Measurements from ENCODE around the gene CTNNA1. TPM values are rescaled to one million over a fixed set of nuclear protein-coding genes. Genes with fewer than 3 reads are reported as not detected.
A peak's percentile ranks its signal among the peaks of the same experiment; 100 is the strongest.

CTNNA1 gene
- total RNA-seq, 1 donor from 2014 or later, result 310 TPM

DNA sequence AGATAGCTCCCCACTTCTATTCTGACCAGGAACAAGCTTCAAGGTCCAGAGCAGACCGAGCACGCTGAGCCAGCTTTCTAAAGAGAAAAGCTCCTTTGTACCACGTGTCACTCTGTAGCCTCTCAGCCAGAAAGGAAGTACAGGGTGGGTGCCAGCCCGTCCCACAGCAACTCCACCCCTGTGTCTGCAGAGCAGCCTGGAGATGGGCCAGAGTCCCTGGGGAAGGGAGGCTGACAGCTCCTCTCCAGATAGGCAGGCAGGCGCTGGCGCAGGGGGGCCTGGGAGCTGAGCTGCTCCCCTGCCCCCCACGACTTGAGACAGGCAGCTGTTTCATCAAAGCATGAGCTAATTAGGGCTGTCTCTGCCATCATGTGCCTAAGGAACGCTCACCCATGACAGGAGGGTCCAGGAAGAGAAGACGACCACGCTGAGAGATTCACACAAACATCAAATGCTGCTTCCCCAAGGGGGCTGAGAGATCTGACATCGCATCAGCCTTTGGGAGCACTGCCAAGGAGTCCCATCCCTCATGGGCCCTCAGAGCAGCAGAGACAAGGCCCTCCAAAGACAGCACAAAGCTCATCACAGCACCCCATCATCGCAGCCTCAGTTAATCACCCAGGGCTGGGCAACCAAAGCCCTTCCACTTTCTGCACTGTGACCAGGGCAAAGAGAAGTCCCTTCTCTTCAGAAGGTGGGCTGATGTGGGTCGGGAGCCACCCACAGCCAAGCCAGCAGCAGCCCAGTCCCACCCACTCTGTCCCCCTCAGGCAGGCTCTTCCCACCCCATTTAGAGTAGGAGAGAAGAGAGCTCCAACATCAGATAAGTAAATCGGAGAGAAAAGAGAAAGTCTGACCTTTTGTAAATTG is 200.4 kb downstream of the CTNNA1 start:
- TF ChIP-seq, protein P1, sequence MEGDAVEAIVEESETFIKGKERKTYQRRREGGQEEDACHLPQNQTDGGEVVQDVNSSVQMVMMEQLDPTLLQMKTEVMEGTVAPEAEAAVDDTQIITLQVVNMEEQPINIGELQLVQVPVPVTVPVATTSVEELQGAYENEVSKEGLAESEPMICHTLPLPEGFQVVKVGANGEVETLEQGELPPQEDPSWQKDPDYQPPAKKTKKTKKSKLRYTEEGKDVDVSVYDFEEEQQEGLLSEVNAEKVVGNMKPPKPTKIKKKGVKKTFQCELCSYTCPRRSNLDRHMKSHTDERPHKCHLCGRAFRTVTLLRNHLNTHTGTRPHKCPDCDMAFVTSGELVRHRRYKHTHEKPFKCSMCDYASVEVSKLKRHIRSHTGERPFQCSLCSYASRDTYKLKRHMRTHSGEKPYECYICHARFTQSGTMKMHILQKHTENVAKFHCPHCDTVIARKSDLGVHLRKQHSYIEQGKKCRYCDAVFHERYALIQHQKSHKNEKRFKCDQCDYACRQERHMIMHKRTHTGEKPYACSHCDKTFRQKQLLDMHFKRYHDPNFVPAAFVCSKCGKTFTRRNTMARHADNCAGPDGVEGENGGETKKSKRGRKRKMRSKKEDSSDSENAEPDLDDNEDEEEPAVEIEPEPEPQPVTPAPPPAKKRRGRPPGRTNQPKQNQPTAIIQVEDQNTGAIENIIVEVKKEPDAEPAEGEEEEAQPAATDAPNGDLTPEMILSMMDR (IDR thresholded peaks at IDR 0.05), result no peak
- H3K4me1 ChIP-seq, result peaks cover 32 to 52% of the 10 kb centered on the region in 2 donors
- H3K27ac ChIP-seq, result peak overlapping the region; percentile 76 to 79
- H3K9me3 ChIP-seq, result no peaks in the 10 kb centered on the region
- no peaks in the 10 kb centered on the region for H3K27me3 ChIP-seq
- intact Hi-C loops (cut with DNase I), result loop anchor here (2.0 kb wide), 1 partner anchor 75 kb away; no protein-coding TSS in a partner anchor
- peak overlapping the region in 1 of 2 donors; percentile 16 for H3K4me3 ChIP-seq
- DNase-seq (ENCODE audit: low spot score in 2 of 2), result peak; percentile 36 to 85
- no peaks in the 10 kb centered on the region for H3K36me3 ChIP-seq

DNA sequence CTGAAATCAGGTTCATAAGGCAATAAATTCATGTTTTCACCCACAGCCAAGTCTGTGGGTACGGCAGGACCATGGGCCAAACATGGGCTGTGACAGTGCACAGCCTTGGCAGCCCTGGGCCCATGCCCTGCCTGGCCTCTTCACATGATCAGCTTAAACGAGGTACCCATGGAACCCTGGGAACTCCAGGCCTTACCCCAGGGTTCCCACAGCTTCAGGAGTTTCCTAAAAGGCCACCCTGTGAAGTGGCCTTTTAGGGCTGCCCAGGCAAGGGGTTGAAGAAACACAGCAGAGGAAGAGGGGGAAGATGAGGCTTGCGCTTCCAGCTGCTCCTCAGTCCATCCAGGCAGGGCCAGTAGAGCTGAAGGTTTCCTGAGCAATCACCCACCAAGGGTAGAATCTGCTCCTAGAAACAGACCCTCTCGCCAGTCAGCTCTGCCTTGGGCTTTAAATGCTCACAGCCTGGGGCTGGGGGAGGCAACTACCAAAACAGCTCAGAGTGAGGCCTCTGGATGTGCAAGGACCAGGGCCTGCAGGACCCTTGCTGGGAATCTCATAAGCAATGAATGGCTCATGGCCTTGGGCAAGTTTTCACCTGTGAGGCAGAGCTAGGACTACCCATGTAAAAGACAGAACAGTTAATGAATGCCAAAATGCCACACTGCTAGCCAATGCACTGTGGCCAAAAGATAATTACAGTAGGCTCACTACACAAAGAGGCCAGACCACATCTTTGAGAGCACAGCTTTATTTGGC is 201.2 kb downstream of the CTNNA1 start:
- TF ChIP-seq, protein P1 (IDR thresholded peaks at IDR 0.05), result no peak
- H3K36me3 ChIP-seq, result no peaks in the 10 kb centered on the region
- no peaks in the 10 kb centered on the region for H3K27me3 ChIP-seq
- peaks cover 32 to 47% of the 10 kb centered on the region in 2 donors for H3K4me1 ChIP-seq
- H3K27ac ChIP-seq, result peak overlapping the region; percentile 76 to 79
- intact Hi-C loops (cut with DNase I), result loop anchor here (2.0 kb wide), 1 partner anchor 74 kb away; no protein-coding TSS in a partner anchor
- no peak overlapping the region for H3K4me3 ChIP-seq
- H3K9me3 ChIP-seq, result no peaks in the 10 kb centered on the region
- DNase-seq (ENCODE audit: low spot score in 2 of 2), result peak in 1 of 2 donors; percentile 62

DNA sequence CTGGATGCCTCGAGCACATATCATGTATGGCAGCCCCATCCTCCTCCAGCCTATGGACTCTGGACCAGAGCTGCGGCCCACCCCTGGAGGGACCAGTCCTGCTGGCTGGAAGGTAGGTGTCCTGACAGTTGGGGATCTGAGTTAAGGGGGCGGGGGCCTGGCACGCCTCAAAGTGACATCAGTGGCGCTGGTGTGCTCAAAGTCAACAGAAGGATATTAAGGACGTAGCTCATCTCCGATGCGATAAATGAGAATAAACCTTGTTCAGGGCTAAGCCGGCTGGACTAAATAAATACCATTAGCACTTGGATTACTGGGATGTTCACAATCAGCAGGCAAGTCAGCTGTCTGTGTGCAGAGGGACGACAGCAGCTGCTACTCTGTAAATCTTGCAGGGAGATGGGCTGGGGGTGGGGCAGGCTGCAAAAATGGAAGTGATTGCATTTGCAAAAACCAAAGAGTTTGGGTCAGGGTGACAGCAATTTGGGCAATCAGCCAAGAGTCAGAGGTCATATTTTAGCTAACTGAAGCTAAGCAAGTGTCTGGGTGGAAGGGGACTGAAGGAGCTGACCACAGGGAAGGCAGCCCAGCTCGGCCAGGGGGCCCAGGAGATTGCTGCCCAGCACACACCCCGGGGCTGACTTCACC is 201.9 kb downstream of the CTNNA1 start:
- H3K36me3 ChIP-seq, result no peaks in the 10 kb centered on the region
- TF ChIP-seq, protein P1 (IDR thresholded peaks at IDR 0.05), result no peak
- intact Hi-C loops (cut with DNase I), result loop anchor here (2.0 kb wide), 1 partner anchor 74 kb away; no protein-coding TSS in a partner anchor
- no peaks in the 10 kb centered on the region for H3K27me3 ChIP-seq
- DNase-seq (ENCODE audit: low spot score in 2 of 2), result peak in 1 of 2 donors; percentile 62
- peak overlapping the region; percentile 76 to 79 for H3K27ac ChIP-seq
- H3K9me3 ChIP-seq, result no peaks in the 10 kb centered on the region
- peaks cover 30 to 40% of the 10 kb centered on the region in 2 donors for H3K4me1 ChIP-seq
- H3K4me3 ChIP-seq, result no peak overlapping the region

DNA sequence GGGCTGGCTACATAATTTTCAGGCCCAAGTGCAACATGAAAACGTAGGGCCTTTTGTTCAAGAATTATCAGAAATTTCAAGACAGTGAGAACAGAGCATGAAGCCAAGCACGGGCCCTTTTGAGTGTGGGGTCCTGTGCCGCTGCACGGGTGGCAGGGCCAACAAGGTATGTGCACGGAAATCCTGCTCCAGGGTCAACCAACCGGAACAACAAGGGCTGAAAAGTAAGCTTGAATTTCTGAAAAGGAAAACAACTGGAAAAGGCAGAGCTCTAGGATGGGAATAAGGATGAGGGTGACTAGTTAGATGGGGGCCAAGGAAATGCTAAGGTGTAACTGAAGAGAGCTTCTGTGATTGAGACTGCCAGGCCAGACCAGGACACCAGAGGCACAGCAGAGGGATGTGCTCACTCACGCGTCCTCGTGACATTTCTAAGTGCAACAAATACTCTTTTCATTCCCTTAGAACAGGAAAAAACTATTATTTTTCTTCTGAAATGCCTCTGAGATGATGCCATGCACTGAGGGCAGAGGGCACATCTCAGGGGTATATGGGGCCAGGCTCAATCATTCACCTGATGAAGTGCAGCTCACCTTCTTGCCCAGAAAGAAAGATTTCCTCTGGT is 202.6 kb downstream of the CTNNA1 start:
- Histone ChIP-seq H3K36me3 (no peaks in the 10 kb centered on the region), H3K27me3 (no peaks in the 10 kb centered on the region), H3K9me3 (no peaks in the 10 kb centered on the region), H3K27ac (no peak overlapping the region), H3K4me3 (no peak overlapping the region), H3K4me1 (peaks cover 25 to 33% of the 10 kb centered on the region in 2 donors)
- intact Hi-C loops (cut with DNase I), result loop anchor here (2.0 kb wide), 1 partner anchor 73 kb away; no protein-coding TSS in a partner anchor
- TF ChIP-seq, protein P1 (IDR thresholded peaks at IDR 0.05), result no peak
- peak in 1 of 2 donors; percentile 45 for DNase-seq (ENCODE audit: low spot score in 2 of 2)

DNA sequence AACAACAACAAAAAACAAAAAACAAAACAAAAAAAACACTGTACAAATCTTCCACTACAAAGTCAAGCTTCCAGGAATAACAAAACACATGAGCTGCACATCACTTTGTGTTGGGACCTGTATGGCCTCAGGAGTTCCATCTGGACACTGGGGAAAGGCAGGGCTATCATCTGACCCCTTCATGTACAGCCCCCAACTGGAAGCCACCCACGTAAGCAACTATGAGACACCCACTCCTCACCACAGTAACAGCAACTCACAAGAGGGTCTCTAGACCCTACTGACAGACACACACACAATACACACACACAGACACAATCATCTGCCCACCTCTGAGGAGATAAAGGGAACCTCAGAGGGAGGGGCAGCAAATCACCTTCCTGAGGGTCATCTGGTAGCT is 203.6 kb downstream of the CTNNA1 start:
- DNase-seq (ENCODE audit: low spot score in 2 of 2), result peak in 1 of 2 donors; percentile 53
- Histone ChIP-seq H3K27ac (no peak overlapping the region), H3K27me3 (no peaks in the 10 kb centered on the region), H3K4me1 (peaks cover 21 to 23% of the 10 kb centered on the region in 2 donors), H3K36me3 (no peaks in the 10 kb centered on the region), H3K9me3 (no peaks in the 10 kb centered on the region), H3K4me3 (no peak overlapping the region)
- TF ChIP-seq, protein P1 (IDR thresholded peaks at IDR 0.05), result no peak
- intact Hi-C loops (cut with DNase I), result no loop called here

All from ascending aorta (tissue), 2 donors.